GM21619 (cell line): Measurements from ENCODE around the gene MAP6.

ENCODE experiments used
- ATAC-seq: cut with Tn5 transposase; IDR thresholded peaks from one replicate; pipeline ENCODE4 v1.9.1; 2021; ENCODE audit not compliant: unreplicated experiment

MAP6 gene

GRCh38 chr11:75632450-75632849 is 36.4 kb downstream of the MAP6 start:
- ATAC-seq, result no peak

DNA sequence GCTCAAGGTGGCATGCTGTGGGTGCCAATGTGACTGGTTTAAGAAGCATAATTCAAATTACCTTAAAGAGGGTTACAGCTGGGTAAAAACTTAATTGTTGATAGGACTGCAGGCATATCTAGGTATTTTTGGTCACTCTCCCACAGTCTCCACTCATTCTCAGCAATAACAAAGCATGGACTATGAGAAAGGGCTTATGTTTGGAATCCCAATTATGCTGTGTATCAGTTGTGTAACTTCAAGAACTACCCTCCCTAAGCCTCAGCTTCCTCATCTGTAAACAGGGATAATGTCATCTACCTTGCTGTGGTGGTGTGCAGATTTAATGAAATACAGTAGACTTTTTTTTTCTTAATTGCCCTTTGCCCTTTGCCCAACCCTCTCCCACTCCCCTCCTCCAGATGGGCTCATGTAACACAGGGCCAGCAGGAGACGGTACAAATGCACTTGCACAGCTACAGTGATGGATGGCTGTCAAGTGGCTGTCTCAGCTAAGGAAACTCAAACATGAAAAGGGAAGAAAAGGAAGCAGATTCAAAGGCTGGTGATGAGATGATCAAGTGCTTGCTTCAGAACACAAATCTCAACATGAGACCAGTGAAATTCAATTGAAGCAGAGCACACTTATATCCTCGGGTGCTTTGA is 37.6 kb downstream of the MAP6 start:
- ATAC-seq, result no peak

DNA sequence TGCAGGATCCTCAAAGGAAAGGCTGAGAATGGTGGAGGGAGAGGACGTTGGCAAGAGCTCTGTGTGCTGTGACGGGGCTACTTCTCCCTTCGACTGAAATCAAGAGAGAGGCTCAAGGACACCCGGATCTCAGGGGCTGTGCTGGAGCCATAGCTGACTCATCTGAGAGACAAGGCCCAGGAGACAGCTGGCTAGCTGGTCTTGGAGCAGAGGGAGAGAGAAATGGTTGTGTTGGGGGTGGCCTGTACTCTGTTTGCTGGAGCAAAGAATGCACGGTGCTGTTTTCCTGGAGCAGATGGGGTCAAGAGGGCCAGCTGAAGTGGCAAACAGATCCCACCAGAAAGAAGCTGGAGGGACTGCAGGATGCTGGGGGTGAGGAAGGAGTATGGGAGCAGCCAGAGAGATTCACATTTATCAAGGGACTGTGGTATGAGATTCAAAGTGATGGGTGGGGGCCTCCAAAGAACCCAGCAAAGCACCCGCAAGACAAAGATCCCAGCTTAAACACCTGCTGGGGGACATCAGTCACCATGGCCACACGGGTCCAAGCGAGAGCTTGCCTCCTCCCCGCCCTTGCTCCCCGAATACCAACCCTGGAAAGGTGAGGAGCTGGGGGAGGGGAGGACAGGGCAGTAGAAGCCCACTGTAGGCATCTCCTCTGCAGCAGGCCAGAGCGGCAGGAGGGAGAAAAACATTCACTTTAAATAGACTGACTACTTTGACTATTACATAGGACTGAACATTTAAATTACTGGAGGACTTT is 40.8 kb downstream of the MAP6 start:
- ATAC-seq, result no peak

GRCh38 chr11:75626889-75627529 is 41.8 kb downstream of the MAP6 start:
- no peak for ATAC-seq

DNA sequence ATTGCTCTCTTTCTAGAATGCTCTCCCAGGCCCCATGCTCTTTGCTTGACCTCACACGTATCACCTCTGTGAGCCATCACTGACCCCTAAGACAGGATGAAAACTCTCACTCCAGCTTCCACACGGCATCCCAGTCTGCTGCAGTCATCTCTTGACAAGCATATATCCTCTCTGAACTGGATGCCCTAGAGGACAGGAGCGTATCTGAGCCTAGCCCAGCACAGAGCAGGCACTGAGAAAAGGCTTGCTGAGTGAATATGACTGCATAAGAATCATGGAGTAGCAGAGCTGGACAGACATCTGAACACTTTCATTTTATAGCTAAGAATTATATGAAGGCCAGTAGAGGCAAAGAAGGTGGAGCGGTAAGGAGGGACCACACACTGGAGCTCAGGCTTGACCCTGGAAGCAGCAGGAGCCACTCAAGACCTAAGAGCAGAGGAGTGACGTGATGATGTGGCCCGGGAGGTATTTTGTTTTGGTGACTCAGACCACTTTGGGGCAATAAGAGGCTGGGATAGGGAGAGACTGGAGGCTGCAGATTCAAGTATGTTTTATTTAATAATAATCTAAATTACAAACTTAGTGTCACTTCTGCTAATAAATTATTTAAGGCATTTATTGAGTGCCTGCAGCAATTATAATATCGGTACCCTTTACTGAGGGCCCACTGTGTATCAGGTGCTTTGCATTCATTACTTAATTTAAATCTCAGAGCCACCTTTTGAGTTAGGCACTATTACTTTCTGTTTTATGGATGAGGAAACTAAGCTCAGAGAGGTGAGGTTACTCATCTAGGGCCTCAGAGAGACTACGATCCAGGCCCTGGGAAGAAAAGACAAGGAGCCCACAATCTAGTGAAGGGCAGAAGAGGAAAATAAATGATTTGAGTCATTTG is 42.6 kb downstream of the MAP6 start:
- ATAC-seq, result no peak

DNA sequence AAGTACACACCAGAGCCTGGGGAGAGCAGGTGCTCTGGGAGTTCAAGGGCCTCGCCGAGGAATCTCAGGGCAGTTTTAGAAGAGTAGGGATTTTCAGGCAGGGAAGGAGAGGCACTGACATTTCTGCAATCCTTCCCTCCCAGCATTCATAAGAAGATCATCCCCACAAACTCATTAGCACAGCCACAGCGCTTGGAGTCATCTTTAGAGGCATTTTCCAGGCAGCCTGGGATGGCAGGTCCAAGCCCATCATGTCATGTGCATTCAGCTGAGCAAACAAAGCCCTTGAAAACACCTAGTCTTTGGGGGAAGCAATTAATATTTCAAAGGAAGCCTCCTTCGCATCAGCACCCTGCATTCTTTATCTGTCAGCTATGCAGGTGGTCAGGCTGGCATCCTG is 43.8 kb downstream of the MAP6 start:
- no peak for ATAC-seq

- no peak for ATAC-seq
Observed at GRCh38 chr11:75616281-75616680, 52.6 kb downstream of the MAP6 start.

GRCh38 chr11:75615751-75616150 is 53.1 kb downstream of the MAP6 start:
- ATAC-seq, result no peak

DNA sequence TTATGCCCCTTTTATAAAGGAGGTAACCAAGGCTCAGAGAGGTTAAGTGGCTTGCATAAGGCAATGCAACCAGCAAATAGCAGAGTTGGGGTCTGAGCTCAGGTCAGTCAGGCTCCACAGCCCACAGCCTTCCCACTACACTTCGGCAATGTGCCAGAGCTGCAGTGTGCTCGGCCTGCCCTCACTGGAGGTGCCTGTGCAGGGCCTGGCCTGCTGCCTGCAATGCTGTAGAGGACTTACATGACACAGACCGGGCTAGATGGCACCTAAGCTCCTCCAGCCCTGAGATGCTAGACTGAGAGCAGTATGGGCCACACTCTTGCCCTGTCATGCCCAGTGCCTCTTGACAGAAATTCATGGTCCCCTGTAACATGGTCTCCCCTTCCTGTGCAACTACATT is 57.0 kb downstream of the MAP6 start:
- ATAC-seq, result no peak

DNA sequence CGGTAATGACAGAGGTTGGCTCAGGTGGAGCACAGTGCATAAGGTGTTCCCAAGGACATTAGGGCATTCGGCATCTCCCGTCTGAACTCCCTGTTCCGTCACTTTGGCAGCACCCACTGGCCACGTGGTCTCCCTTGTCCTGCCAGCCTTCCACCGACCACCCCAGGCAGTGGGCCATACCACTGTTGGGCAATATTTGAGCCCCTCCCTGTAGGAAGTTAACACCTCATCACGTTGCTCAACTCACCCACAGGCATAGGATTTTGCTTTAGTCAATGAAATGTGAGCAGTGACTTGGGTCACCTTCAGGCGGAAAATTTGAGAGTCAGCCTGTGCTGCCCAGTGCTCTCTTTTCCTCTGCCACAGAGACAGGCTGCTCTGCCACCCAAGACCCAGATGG is 62.7 kb downstream of the MAP6 start:
- no peak for ATAC-seq

DNA sequence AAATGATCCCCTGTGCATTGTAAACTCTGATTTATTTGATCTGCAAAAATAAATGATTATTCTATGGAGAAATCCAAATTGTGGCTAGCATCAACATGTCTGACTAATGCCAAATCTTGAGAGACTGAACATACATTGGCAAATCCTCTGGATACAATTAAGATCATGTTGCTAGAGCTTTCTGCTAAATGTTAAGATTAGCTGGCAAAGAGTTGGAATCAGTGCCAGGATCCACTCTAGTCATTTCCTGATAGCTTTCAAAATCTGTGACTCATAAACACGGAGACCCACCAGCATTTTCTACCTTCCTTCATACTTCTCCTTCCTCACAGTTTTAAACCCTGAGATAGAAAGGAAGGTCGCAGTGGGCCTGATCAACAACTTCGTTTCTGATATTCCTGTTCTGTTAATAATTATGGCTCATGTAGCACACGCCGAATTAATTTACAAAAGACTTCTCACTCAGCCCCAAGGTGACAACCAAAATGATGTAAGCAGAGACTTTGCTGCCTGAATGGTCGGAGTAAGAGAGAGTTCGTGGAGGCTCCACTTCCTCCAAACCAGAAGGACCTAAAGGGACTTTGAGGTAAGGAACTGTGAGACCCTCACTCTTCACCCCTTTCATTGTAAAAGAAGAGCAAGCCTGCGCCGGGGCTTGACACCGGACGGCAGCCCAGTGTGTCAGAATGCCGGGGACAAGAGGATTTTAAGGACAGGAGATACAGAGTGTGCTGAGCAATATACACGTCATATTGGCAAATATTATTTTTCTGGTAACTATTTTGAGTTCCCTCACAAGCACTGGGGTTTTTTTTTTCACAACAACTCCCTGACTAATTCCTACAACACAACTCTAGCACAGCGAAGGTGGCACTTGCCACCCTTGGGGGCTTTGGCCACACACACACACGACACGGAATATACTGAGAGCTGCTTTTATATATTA is 64.8 kb downstream of the MAP6 start:
- no peak for ATAC-seq

GRCh38 chr11:75602951-75603350 is 65.9 kb downstream of the MAP6 start:
- ATAC-seq, result no peak

DNA sequence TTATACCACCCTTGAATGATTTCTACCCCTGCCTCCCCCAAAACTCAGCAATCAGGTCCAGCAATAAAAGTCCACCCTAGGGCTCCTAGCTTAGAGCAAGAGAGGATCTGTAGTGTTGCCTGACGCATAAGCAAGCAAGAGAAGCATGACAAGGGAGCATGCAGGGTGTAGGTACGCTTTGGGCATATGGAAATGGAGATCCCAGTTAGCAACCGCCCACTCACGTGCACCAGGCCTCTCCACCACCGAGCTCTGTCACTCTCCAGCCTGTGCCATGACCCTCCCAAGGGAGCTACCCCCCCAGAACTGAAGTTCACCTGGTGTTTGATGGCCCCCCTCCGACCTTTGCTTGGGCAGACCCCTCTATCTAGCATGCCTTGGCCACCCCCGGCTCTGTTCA is 67.3 kb downstream of the MAP6 start:
- no peak for ATAC-seq

- no peak for ATAC-seq
Observed at GRCh38 chr11:75600356-75600755, 68.5 kb downstream of the MAP6 start.

DNA sequence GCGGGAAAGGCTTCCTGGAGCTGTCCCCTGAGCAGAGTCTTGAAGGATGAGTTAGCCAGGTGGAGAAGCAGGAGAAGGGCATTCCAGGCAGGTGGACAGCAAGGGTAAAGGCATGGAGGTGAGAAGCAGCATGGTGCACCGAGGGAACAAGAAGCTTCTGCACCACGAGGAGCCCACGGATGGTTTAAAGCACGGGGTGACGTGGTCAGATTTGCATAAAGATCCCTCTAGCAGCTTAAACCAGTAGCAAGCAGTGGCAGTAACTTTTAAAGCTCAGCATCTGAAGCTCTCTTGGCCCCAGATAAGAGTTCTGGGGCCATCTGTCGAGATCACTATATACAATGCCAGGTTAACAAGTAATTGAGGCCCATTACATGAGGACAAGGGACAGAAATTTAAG is 69.9 kb downstream of the MAP6 start:
- no peak for ATAC-seq

DNA sequence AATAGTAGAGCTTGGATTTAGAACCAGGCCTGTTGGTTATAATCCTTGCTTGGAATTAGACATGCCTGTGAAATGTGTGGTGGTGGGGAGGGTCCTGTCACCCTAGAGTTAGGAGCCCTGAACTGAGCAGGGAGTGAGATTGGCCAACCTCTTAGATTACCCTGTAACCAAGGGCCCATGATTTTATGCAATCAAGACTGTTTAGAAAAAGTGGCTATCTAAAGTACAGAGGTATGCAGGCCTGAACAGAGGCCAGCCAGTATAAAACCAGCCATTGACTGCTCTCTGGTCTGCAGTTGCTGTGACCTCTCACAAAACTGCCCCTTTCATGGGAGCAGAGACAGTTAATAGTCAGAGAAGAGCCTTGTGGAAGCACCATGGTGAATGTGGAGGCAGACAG is 70.6 kb downstream of the MAP6 start:
- no peak for ATAC-seq

- ATAC-seq, result no peak
Observed at GRCh38 chr11:75597636-75598035, 71.2 kb downstream of the MAP6 start.

DNA sequence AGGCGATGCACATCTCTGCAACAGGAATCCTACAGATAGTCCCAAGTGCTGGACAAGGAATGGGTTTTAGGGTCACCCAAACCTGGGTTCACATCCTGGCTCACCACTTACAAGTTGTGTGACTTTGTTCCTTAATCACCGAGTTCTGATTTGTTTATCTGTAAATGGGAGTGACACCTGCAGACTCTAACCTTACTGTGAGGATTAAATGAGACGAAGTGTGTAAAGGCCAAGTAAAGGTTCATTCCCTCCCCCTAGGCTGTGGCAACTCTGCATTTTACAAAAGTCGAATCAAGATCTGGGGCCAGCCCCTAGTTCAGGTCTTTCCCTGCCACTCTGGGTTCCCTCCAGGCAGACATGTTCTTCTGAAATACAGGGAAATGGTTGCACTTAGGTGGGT is 71.9 kb downstream of the MAP6 start:
- ATAC-seq, result no peak

- no peak for ATAC-seq
Observed at GRCh38 chr11:75595429-75595828, 73.4 kb downstream of the MAP6 start.

DNA sequence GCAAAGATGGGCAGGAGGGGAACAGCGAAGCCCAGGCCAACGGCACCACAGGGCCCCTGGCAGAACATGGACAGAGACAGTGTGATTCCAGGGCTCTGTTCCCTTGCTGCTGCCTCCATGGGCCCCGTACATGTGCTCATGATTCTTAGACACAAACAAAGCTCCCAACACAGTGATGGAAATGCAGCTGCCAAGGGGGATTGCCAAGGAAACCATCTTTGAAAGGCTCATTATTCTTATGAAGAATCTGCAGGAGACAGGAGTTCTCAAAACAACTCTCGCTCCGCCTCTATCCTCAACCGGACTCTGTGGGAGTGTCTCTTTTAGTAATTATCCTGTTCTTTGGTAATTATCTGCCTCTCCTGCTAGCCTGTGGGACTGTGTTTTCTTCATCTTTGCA is 74.6 kb downstream of the MAP6 start:
- ATAC-seq, result no peak
